ENCODE measurements around the gene TLE6.
"Not testable (repeated sequence)": the region's sequence is repeated elsewhere in the genome, so short reads cannot be mapped to it uniquely, and the experiment has no call there.

TLE6 gene

GRCh38 chr19:2977001-2977745 lies at the start of gene TLE6:
Gene TLE6 (plus strand): TSS chr19:2977564. CDS start chr19:2978234, 670 bp downstream.
- DNase-seq = peak; percentile 94 to 98 (median 95)

GRCh38 chr19:2933490-2933910 lies 43.9 kb upstream of the TLE6 start:
- DNase-seq = no peak

- DNase-seq = not testable (repeated sequence)
Measured at GRCh38 chr19:2935863-2936262, 41.5 kb upstream of the TLE6 start.

GRCh38 chr19:2942928-2943640 lies 34.3 kb upstream of the TLE6 start:
- no peak for DNase-seq

- no peak for DNase-seq
Measured at GRCh38 chr19:2944403-2944774, 33.0 kb upstream of the TLE6 start.

GRCh38 chr19:2944775-2945574 lies 32.4 kb upstream of the TLE6 start, which contains the start of gene ZNF77:
Gene ZNF77 (minus strand): TSS chr19:2944971. CDS start chr19:2944840, 131 bp downstream.
- peak; percentile 99 to 100 (median 99) for DNase-seq

- DNase-seq = no peak
Measured at GRCh38 chr19:2945575-2946184, 31.7 kb upstream of the TLE6 start.

GRCh38 chr19:2949939-2950285 lies 27.5 kb upstream of the TLE6 start:
- DNase-seq = peak; percentile 19 to 38 (median 31)

- peak; percentile 99 to 100 (median 100) for DNase-seq
Measured at GRCh38 chr19:2950286-2951124, 26.9 kb upstream of the TLE6 start.

- no peak for DNase-seq
Measured at GRCh38 chr19:2952953-2953481, 24.3 kb upstream of the TLE6 start.

- DNase-seq = no peak
Measured at GRCh38 chr19:2957160-2957559, 20.2 kb upstream of the TLE6 start.

GRCh38 chr19:2960120-2960519 lies 17.2 kb upstream of the TLE6 start:
- no peak for DNase-seq

- peak; percentile 76 to 94 (median 91) for DNase-seq
Measured at GRCh38 chr19:2962018-2962670, 15.2 kb upstream of the TLE6 start.

GRCh38 chr19:2963122-2963521 lies 14.2 kb upstream of the TLE6 start:
- no peak for DNase-seq

GRCh38 chr19:2963631-2964030 lies 13.7 kb upstream of the TLE6 start:
- DNase-seq = not testable (repeated sequence)

GRCh38 chr19:2964874-2965273 lies 12.5 kb upstream of the TLE6 start:
- DNase-seq = no peak

- DNase-seq = no peak
Measured at GRCh38 chr19:2967972-2968371, 9.4 kb upstream of the TLE6 start.

GRCh38 chr19:2969104-2969504 lies 8.3 kb upstream of the TLE6 start:
- peak in 2 of 3 donors; percentile 17 to 33 for DNase-seq

GRCh38 chr19:2970201-2970835 lies 7.0 kb upstream of the TLE6 start:
- no peak for DNase-seq

GRCh38 chr19:2973229-2973628 lies 4.1 kb upstream of the TLE6 start:
- no peak for DNase-seq
